ENCODE data around the gene IMMP1L.
A peak's percentile ranks its signal among the peaks of the same experiment; 100 is the strongest.
"Not testable (repeated sequence)": the region's sequence is repeated elsewhere in the genome, so short reads cannot be mapped to it uniquely, and the experiment has no call there.

The IMMP1L gene

GRCh38 chr11:31509429-31510345 is at the start of gene IMMP1L, which contains the start of gene ELP4:
Gene IMMP1L (minus strand): TSS chr11:31509622. CDS start chr11:31463276, 46,346 bp downstream.
Gene ELP4 (plus strand): TSS chr11:31509767. CDS start chr11:31509785, 18 bp downstream.
- peak; percentile 94 to 97 for DNase-seq

GRCh38 chr11:31558001-31558400 is 48.6 kb upstream of the IMMP1L start:
- no peak for DNase-seq

GRCh38 chr11:31555938-31556337 is 46.5 kb upstream of the IMMP1L start:
- no peak for DNase-seq

- no peak for DNase-seq
Observed at GRCh38 chr11:31542862-31543261, 33.4 kb upstream of the IMMP1L start.

- DNase-seq, result no peak
Observed at GRCh38 chr11:31535479-31535878, 26.1 kb upstream of the IMMP1L start.

- DNase-seq, result no peak
Observed at GRCh38 chr11:31531293-31531692, 21.9 kb upstream of the IMMP1L start.

GRCh38 chr11:31529701-31530100 is 20.3 kb upstream of the IMMP1L start:
- DNase-seq, result no peak

GRCh38 chr11:31529189-31529588 is 19.8 kb upstream of the IMMP1L start:
- no peak for DNase-seq

GRCh38 chr11:31521497-31522150 is 12.2 kb upstream of the IMMP1L start:
- DNase-seq, result no peak

GRCh38 chr11:31512117-31512516 is 2.7 kb upstream of the IMMP1L start:
- no peak for DNase-seq

- no peak for DNase-seq
Observed at GRCh38 chr11:31509051-31509428, 382 bp downstream of the IMMP1L start.

GRCh38 chr11:31500560-31500959 is 8.9 kb downstream of the IMMP1L start:
- DNase-seq, result no peak

GRCh38 chr11:31499576-31500178 is 9.7 kb downstream of the IMMP1L start:
- no peak for DNase-seq

GRCh38 chr11:31493762-31494161 is 15.7 kb downstream of the IMMP1L start:
- not testable (repeated sequence) for DNase-seq

- DNase-seq, result peak in 1 of 2 experiments; percentile 6
Observed at GRCh38 chr11:31493235-31493634, 16.2 kb downstream of the IMMP1L start.

GRCh38 chr11:31492320-31492913 is 17.0 kb downstream of the IMMP1L start:
- DNase-seq, result no peak

- no peak for DNase-seq
Observed at GRCh38 chr11:31487848-31488247, 21.6 kb downstream of the IMMP1L start.

GRCh38 chr11:31484497-31484896 is 24.9 kb downstream of the IMMP1L start:
- DNase-seq, result no peak

GRCh38 chr11:31480930-31481329 is 28.5 kb downstream of the IMMP1L start:
- DNase-seq, result no peak

- no peak for DNase-seq
Observed at GRCh38 chr11:31479066-31479465, 30.4 kb downstream of the IMMP1L start.

- DNase-seq, result no peak
Observed at GRCh38 chr11:31478223-31478590, 31.2 kb downstream of the IMMP1L start.

- no peak for DNase-seq
Observed at GRCh38 chr11:31477528-31478222, 31.7 kb downstream of the IMMP1L start.

GRCh38 chr11:31474083-31474482 is 35.3 kb downstream of the IMMP1L start:
- no peak for DNase-seq
